ENCODE data around the gene REC8. TPM values are rescaled to one million over a fixed set of nuclear protein-coding genes. Genes with fewer than 3 reads are reported as not detected.

REC8 gene
- total RNA-seq, 1 experiment from 2014 or later, result 58.0 TPM

DNA sequence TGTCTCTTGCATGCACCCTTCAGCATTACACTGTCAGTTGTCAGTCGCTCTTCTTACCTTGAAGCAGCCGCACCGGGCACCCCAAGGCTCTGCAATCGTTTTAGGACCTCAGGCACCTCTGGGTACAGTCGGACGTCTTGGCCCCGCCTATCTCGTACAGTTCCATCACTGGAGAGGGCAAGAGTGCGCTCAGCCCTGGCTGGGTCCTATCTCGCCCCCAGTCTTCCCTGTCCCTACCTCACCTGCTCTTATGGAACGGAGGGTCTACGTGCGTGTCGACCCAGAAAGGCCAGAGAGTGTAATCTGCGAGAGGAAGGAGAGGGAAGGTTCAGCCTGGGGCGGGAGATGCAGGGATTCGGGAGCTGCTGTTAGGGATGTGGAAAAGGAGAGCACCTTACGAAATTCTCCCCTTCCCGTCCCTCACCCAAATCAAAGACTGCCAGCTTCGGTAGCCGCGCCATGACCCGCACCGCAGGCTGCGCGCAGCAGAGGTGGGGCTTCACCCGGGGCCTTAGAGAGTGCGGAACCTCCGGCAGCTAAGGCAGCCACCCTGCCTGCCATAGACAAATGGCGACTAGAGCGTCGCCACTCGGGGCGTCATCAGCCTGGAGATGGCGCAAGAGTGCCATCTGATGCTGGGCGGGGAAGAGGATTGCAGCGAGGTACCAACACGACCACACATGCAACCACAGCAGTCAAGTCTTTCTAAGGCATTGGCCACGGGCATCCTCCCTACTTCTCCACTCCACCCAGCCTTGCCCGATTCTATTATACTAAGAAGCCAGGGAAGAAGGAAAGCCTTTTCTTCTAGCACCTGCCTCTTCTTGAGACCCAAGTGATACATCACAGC is 43.8 kb downstream of the REC8 start, which contains the start of gene MDP1:
Gene MDP1, minus strand, starts transcription at position 572 of the 850 bp plus-strand sequence. Its CDS starts 111 bp downstream, at position 461.
- WGBS (ENCODE audit: extremely low coverage, insufficient read length, low lambda C conversion rate), result no CpG with 5 or more reads among the region's 40 CpGs
- H3K9me3 Mint-ChIP-seq, result no peaks in the 10 kb centered on the region; a peak in 1 of 5 replicates
- peak; percentile 86 for DNase-seq
- no peak within 1 kb of the TSS for H4K8ac ChIP-seq (replicated peaks; ENCODE audit: insufficient read length, low read depth, low read length)
- H2AK5ac ChIP-seq (ENCODE audit: insufficient read length, low read length), result no peak within 1 kb of the TSS
- no peaks in the 10 kb centered on the region for H3K79me2 ChIP-seq (ENCODE audit: insufficient read depth, low read length)
- 0 out of 2 replicates have a peak within 1 kb of the TSS, but pooled peaks have one; percentile 10 for H3K14ac ChIP-seq (ENCODE audit: insufficient read depth, low read length)
- no peaks in the 10 kb centered on the region for H4K20me1 ChIP-seq (ENCODE audit: control insufficient read depth, insufficient read depth, insufficient read length)
- TF ChIP-seq, protein P1, sequence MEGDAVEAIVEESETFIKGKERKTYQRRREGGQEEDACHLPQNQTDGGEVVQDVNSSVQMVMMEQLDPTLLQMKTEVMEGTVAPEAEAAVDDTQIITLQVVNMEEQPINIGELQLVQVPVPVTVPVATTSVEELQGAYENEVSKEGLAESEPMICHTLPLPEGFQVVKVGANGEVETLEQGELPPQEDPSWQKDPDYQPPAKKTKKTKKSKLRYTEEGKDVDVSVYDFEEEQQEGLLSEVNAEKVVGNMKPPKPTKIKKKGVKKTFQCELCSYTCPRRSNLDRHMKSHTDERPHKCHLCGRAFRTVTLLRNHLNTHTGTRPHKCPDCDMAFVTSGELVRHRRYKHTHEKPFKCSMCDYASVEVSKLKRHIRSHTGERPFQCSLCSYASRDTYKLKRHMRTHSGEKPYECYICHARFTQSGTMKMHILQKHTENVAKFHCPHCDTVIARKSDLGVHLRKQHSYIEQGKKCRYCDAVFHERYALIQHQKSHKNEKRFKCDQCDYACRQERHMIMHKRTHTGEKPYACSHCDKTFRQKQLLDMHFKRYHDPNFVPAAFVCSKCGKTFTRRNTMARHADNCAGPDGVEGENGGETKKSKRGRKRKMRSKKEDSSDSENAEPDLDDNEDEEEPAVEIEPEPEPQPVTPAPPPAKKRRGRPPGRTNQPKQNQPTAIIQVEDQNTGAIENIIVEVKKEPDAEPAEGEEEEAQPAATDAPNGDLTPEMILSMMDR (conservative IDR thresholded peaks at IDR 0.05), result peak; percentile 71
- H3K9ac ChIP-seq (ENCODE audit: extremely low read depth, insufficient read length, low read length), result peak within 1 kb of the TSS; percentile 64
- H3K23me2 ChIP-seq (ENCODE audit: insufficient read length, low read depth, low read length, poor library complexity, severe bottlenecking), result peaks cover 11% of the 10 kb centered on the region
- peak within 1 kb of the TSS; percentile 3 for H3K18ac ChIP-seq (ENCODE audit: insufficient read length, low read depth, low read length)
- H3K27ac Mint-ChIP-seq, result peak within 1 kb of the TSS; percentile 93 to 95 (median 93)
- H3K4me1 Mint-ChIP-seq, result peaks cover 18 to 26% of the 10 kb centered on the region in 2 experiments
- H3K79me1 ChIP-seq (ENCODE audit: insufficient read depth, low read depth, low read length, poor library complexity, severe bottlenecking), result peaks cover 8% of the 10 kb centered on the region
- no peaks in the 10 kb centered on the region for H3K27me3 ChIP-seq (ENCODE audit: insufficient read depth, low read length)
- no peak within 1 kb of the TSS for H3K4ac ChIP-seq (ENCODE audit: low read depth, low read length)
- peaks cover 0 to 23% (median 16%) of the 10 kb centered on the region in 3 experiments; a peak in 5 of 7 replicates for H3K36me3 Mint-ChIP-seq (ENCODE audit: insufficient read depth in 1 of 3, low read depth in 3 of 3)
- peak within 1 kb of the TSS; percentile 94 to 96 for H3K4me3 Mint-ChIP-seq
- H2BK15ac ChIP-seq (ENCODE audit: low read depth, low read length), result no peak within 1 kb of the TSS
- H2BK12ac ChIP-seq (ENCODE audit: insufficient read length, low read depth, low read length), result no peak within 1 kb of the TSS
- H3K23ac ChIP-seq (ENCODE audit: insufficient read length, low read depth, low read length), result no peak within 1 kb of the TSS
- no peaks in the 10 kb centered on the region for H3K4me1 ChIP-seq (ENCODE audit: insufficient read depth, low read length)
- no peak within 1 kb of the TSS for H3K27ac ChIP-seq (ENCODE audit: insufficient read length, low read depth, low read length)
- peak within 1 kb of the TSS; percentile 56 for H3K4me2 ChIP-seq (ENCODE audit: insufficient read depth, insufficient read length, low read length)
- no peak within 1 kb of the TSS for H2BK5ac ChIP-seq (ENCODE audit: insufficient read length, low read length)
- H2BK20ac ChIP-seq (ENCODE audit: low read depth, low read length, poor library complexity, severe bottlenecking), result no peak within 1 kb of the TSS
- H3K27me3 Mint-ChIP-seq (ENCODE audit: low read depth), result no peaks in the 10 kb centered on the region; the same call in 1 of the 2 replicates
- no peak within 1 kb of the TSS for H4K91ac ChIP-seq (ENCODE audit: insufficient read length, low read depth, low read length)
- H3T11ph ChIP-seq (ENCODE audit: low read length), result no peak within 1 kb of the TSS
- H2AFZ ChIP-seq (ENCODE audit: low read length), result no peak within 1 kb of the TSS
- no peak within 1 kb of the TSS for H3K56ac ChIP-seq (ENCODE audit: insufficient read length, low read depth, low read length)
- no peaks in the 10 kb centered on the region for H3K9me3 ChIP-seq (ENCODE audit: control insufficient read depth, low read depth, low read length)
- no peak within 1 kb of the TSS for H4K5ac ChIP-seq (ENCODE audit: insufficient read length, low read depth, low read length)
- no peak within 1 kb of the TSS for H2BK120ac ChIP-seq (ENCODE audit: low read depth, low read length, poor library complexity, severe bottlenecking)
